AG04449 (cell line): ENCODE measurements around the gene GABBR2.

Experiments used
- CTCF ChIA-PET: fragments of 350-600 bp; formaldehyde crosslinking; extraction: SDS; loops from one replicate; lab custom pipeline; 2021; ENCODE audit warnings: antibody characterized with exemption; lab: Yijun Ruan, JAX
- POLR2A ChIA-PET: fragments of 400-600, 350-600 bp; formaldehyde crosslinking; extraction: SDS; loops from one replicate; lab custom pipeline; 2020; ENCODE audit warnings: antibody characterized with exemption, inconsistent platforms; lab: Yijun Ruan, JAX
- DNase-seq: peaks from one replicate; pipeline ENCODE4 v3.0.0-alpha.2; 2010; ENCODE audit warnings: low read depth, low spot score
- H3K4me3 ChIP-seq: 2 replicates; pipeline ENCODE4 v1.5.1; 2011; ENCODE audit warnings: low read depth, mild to moderate bottlenecking, control low read depth, low read length
- CTCF ChIP-seq: IDR thresholded peaks from one replicate; pipeline ENCODE4 v1.5.1; 2011; ENCODE audit warnings: mild to moderate bottlenecking, moderate library complexity, low read length, control low read depth, inconsistent platforms; ENCODE audit not compliant: insufficient read depth; ENCODE audit errors: missing control alignments

The GABBR2 gene

GRCh38 chr9:98334796-98335195, 373.9 kb downstream of the GABBR2 start:
- no peak for DNase-seq
- TF ChIP-seq CTCF: no peak
- ChIA-PET POLR2A (no interaction called here), CTCF (interaction anchor here (1.3 to 10.3 kb wide), 5 partner anchors 9 to 441 kb away, joined by 4 to 56 read pairs (median 6); no protein-coding TSS in a partner anchor)
- no peak overlapping the region for H3K4me3 ChIP-seq

GRCh38 chr9:98333703-98334582, 374.8 kb downstream of the GABBR2 start:
- CTCF ChIA-PET: interaction anchor here (1.2 to 10.3 kb wide), 5 partner anchors 10 to 442 kb away, joined by 4 to 56 read pairs (median 6); no protein-coding TSS in a partner anchor
- H3K4me3 ChIP-seq: no peak overlapping the region
- POLR2A ChIA-PET: no interaction called here
- no peak for TF ChIP-seq CTCF
- DNase-seq: no peak

DNA sequence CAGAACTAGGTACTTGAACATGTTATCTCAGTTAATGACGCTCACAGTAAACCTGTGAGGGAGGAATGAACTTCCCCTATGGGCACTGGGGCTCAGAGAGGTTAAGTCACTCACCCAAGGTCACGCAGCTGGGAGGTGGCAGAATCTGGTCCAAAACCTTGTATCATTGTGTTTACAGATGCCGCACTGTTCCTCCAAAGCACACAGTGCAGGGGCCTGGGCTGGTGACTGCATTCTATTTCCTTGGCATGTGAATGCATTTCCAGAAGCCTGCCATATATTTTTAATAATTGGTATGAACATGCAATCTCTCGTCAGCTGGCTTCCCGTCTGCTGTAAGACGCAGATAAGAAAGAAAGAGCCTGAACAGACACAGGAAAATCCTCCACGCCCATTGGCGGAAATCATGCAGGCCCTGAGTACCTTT, 376.3 kb downstream of the GABBR2 start:
- TF ChIP-seq CTCF: no peak
- POLR2A ChIA-PET: no interaction called here
- no peak overlapping the region for H3K4me3 ChIP-seq
- no peak for DNase-seq
- CTCF ChIA-PET: interaction anchor here (10.3 kb wide), 1 partner anchor 16 kb away, joined by 56 read pairs; no protein-coding TSS in a partner anchor

DNA sequence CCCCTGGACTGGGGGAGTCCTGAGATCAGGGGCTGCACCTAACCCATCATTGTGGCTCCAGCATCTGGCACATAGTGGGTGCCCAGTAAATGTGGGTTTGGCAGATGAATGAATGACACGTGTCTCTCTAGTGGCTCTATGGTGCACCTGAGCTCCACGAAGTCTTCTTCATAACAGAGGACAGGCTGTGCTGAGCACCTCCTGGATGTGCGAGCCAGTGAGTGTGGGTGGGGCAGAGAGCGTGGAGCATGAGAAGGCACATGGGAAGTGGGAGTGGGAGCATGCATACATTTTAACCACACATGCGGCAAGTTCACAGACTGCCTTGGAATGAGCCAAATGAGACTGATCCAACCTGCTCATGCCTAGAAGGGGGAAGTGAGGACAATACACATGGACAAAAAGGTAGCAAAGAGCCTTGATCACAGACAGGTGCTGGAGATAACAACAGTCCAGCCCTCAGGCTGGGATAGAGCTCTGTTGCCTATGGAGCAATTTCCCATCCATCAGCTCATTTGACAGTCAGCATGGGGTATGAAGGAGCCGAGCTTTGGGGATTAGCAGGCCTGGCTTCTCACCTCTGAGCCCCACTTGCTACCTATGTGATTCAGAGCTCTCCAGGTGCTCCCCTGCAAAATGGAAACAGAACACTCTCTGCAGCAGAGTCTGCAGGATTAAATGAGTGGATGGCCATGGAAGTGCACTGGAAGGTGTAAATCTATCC, 377.0 kb downstream of the GABBR2 start:
- H3K4me3 ChIP-seq: no peak overlapping the region
- TF ChIP-seq CTCF: no peak
- DNase-seq: no peak
- CTCF ChIA-PET: interaction anchor here (1.2 to 10.3 kb wide), 3 partner anchors 15 to 444 kb away, joined by 4 to 56 read pairs (median 5); no protein-coding TSS in a partner anchor
- POLR2A ChIA-PET: no interaction called here

DNA sequence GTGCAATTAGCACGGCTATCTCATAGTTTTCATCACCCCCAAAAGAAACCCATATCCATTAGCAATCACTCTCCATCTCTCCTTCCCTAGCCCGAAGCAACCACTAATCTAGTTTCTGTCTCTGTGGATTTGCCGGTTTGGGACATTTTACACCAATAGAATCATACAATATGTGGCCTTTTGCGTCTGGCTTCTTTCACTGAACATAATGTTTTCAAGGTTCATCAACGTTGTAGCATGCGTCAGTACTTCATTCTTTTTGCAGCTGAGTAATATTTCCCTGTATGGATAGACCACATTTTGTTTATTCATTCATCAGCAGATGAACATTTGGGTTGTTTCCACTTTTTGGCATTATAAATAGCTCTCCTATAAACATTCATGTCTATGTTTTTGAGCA, 377.9 kb downstream of the GABBR2 start:
- no peak for DNase-seq
- TF ChIP-seq CTCF: no peak
- H3K4me3 ChIP-seq: no peak overlapping the region
- ChIA-PET POLR2A (interaction anchor here (0.6 kb wide), 1 partner anchor 49 kb away, joined by 6 read pairs; no protein-coding TSS in a partner anchor), CTCF (interaction anchor here (1.2 to 10.3 kb wide), 3 partner anchors 14 to 445 kb away, joined by 4 to 56 read pairs (median 5); no protein-coding TSS in a partner anchor)

DNA sequence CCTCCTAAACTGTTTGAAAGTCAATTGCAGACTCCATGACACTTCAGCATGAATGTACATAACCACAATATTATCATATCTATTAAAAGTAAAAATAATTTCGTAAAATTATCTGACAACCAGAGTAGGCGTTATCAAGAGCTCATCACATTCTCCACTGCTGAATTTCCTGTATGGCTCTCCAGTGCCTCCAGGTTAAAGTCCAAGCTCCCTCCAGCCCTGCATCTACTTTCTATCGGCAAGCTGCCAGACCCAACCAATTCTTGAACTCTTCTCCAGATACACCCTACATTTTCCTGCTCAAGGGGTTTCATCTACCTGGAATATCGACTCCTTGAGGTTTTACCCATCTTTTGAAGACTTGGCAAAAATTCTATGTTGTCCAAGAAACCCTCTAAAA, 378.8 kb downstream of the GABBR2 start:
- no peak for TF ChIP-seq CTCF
- ChIA-PET POLR2A (no interaction called here), CTCF (interaction anchor here (1.2 to 10.3 kb wide), 2 partner anchors 14 to 193 kb away, joined by 3 to 56 read pairs; no protein-coding TSS in a partner anchor)
- no peak for DNase-seq
- no peak overlapping the region for H3K4me3 ChIP-seq
